Caco-2 (cell line): Measurements from ENCODE around the gene DZIP1. TPM values are rescaled to one million over a fixed set of nuclear protein-coding genes. Genes with fewer than 3 reads are reported as not detected.

ENCODE experiments used
- BruUV-seq: library from RNA; stranded (reverse); fragments of 400-500 nt; replicated peaks from 2 replicates; lab custom pipeline; 2021; lab: Mats Ljungman, UMichigan
- CTCF ChIA-PET: fragments of 300-600 bp; sonication (Branson Sonifier 250); formaldehyde crosslinking; loops from one replicate; lab custom pipeline; 2022; ENCODE audit warnings: antibody characterized with exemption; lab: Charles Lee
- POLR2A ChIA-PET: fragments of 300-600 bp; sonication (Branson Sonifier 250); formaldehyde crosslinking; loops from one replicate; lab custom pipeline; 2022; ENCODE audit warnings: antibody characterized with exemption; lab: Charles Lee
- DNase-seq, 2 experiments: peaks; one replicate each; pipeline versions ENCODE4 v3.0.0 to v3.0.0-alpha.2; 2020 to 2022
- H3K27me3 ChIP-seq: replicated peaks from 2 replicates; pipeline ENCODE4 v1.6.0; 2011; ENCODE audit warnings: low read length; ENCODE audit not compliant: control insufficient read depth, insufficient read depth
- H3K36me3 ChIP-seq: 2 replicates; pipeline ENCODE4 v1.5.1; 2011; ENCODE audit warnings: low read length; ENCODE audit not compliant: control insufficient read depth, insufficient read depth
- H3K4me1 ChIP-seq: fragments of 250-450 bp; sonication (Bioruptor Pico); 2 replicates; pipeline ENCODE4 v1.5.1; 2020; ENCODE audit warnings: mild to moderate bottlenecking
- H3K4me3 ChIP-seq: 2 replicates; pipeline ENCODE4 v1.5.1; 2011; ENCODE audit warnings: low read depth, mild to moderate bottlenecking, control low read depth, low read length
- H3K9me3 ChIP-seq: fragments of 250-450 bp; sonication (Bioruptor Pico); 2 replicates; pipeline ENCODE4 v1.5.1; 2020; ENCODE audit warnings: mild to moderate bottlenecking, moderate library complexity
- H3K27ac Mint-ChIP-seq: one replicate; pipeline ENCODE4 v1.8.0; 2022; ENCODE audit warnings: mixed read lengths; ENCODE audit not compliant: unreplicated experiment
- H3K27me3 Mint-ChIP-seq: one replicate; pipeline ENCODE4 v1.8.0; 2022; ENCODE audit warnings: mixed read lengths; ENCODE audit not compliant: insufficient read depth, unreplicated experiment
- H3K36me3 Mint-ChIP-seq: one replicate; pipeline ENCODE4 v1.8.0; 2022; ENCODE audit warnings: mild to moderate bottlenecking, mixed read lengths; ENCODE audit not compliant: insufficient read depth, unreplicated experiment
- H3K4me1 Mint-ChIP-seq: one replicate; pipeline ENCODE4 v1.8.0; 2022; ENCODE audit warnings: low read depth, mixed read lengths; ENCODE audit not compliant: unreplicated experiment
- H3K4me3 Mint-ChIP-seq: one replicate; pipeline ENCODE4 v1.8.0; 2022; ENCODE audit warnings: mild to moderate bottlenecking, moderate library complexity, mixed read lengths; ENCODE audit not compliant: unreplicated experiment
- H3K9me3 Mint-ChIP-seq: one replicate; pipeline ENCODE4 v1.8.0; 2022; ENCODE audit warnings: mixed read lengths; ENCODE audit not compliant: unreplicated experiment
- intact Hi-C: fragments of 100-400 bp; cut with micrococcal nuclease; formaldehyde crosslinking; loops from one replicate; pipeline ENCODE4 v1.10.0; 2022; ENCODE audit not compliant: unreplicated experiment
- total RNA-seq: library from RNA; stranded (reverse); gene quantifications from 2 replicates; pipeline ENCODE4 v1.2.3, GENCODE V29; 2022
- TF ChIP-seq, protein P1 (sequence below), 2 experiments: fragments of 200-600 bp in 1 of 2; IDR thresholded peaks; 1 replicate in 1 of 2; 2 replicates in 1 of 2; pipeline versions ENCODE4 v1.5.1 to v1.8.0; 2011 to 2022; ENCODE audit warnings: antibody characterized with exemption in 1 of 2, control low read depth in 1 of 2, inconsistent platforms in 1 of 2, low read depth in 1 of 2, low read length in 1 of 2, mild to moderate bottlenecking in 1 of 2, moderate library complexity in 1 of 2; ENCODE audit not compliant: insufficient read depth in 1 of 2, severe bottlenecking in 1 of 2, unreplicated experiment in 1 of 2

The DZIP1 gene
- total RNA-seq, 1 experiment from 2014 or later, result 6.5 TPM

DNA sequence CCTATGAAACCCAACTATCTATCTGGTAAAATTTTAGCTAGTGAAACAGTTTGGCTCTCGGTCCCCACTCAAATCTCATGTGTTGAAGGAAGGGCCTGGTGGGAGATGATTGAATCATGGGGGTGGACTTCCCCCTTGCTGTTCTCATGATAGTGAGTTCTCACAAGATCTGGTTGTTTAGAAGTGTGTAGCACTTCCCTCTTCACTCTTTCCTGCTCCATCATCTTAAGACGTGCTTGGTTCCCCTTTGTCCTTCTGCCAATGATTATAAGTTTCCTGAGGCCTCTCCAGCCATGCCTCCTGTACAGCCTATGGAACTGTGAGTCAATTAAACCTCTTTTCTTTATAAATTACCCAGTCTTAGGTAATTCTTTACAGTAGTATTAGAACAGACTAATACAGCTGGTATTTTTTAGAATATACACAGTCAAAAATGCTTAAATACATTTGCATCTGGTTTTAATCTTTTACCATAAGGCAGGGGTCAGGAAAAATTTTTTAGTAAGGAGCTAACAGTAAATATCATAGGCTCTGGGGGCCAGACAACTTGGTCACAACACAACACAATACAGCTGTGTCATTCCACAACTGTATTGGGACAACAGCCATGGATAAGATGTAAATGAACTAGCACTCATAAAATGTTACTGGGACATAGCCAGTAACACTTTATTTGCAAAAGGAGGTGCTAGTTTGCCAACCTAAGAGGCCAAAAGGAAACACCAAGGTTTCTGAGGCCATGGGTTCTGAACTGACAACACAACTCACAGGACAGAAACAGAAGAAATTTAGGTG, 24.3 kb downstream of the DZIP1 start:
- intact Hi-C loops, result no loop called here
- Mint-ChIP-seq H3K36me3 (peaks cover 6% of the 10 kb centered on the region), H3K27me3 (no peaks in the 10 kb centered on the region), H3K4me1 (no peaks in the 10 kb centered on the region), H3K27ac (no peak overlapping the region), H3K4me3 (no peak overlapping the region), H3K9me3 (no peaks in the 10 kb centered on the region)
- H3K9me3 ChIP-seq, result no peaks in the 10 kb centered on the region
- no peak overlapping the region for H3K4me3 ChIP-seq
- ChIA-PET POLR2A (no interaction called here), CTCF (interaction anchor here (0.6 kb wide), 1 partner anchor 46 kb away, joined by 3 read pairs; no protein-coding TSS in a partner anchor)
- no TSS peak for BruUV-seq
- no peaks in the 10 kb centered on the region for H3K4me1 ChIP-seq
- H3K36me3 ChIP-seq, result no peaks in the 10 kb centered on the region
- TF ChIP-seq, protein P1, sequence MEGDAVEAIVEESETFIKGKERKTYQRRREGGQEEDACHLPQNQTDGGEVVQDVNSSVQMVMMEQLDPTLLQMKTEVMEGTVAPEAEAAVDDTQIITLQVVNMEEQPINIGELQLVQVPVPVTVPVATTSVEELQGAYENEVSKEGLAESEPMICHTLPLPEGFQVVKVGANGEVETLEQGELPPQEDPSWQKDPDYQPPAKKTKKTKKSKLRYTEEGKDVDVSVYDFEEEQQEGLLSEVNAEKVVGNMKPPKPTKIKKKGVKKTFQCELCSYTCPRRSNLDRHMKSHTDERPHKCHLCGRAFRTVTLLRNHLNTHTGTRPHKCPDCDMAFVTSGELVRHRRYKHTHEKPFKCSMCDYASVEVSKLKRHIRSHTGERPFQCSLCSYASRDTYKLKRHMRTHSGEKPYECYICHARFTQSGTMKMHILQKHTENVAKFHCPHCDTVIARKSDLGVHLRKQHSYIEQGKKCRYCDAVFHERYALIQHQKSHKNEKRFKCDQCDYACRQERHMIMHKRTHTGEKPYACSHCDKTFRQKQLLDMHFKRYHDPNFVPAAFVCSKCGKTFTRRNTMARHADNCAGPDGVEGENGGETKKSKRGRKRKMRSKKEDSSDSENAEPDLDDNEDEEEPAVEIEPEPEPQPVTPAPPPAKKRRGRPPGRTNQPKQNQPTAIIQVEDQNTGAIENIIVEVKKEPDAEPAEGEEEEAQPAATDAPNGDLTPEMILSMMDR (IDR thresholded peaks at IDR 0.05; ENCODE audit: insufficient read depth in 1 of 2, low read depth in 1 of 2, low read length in 1 of 2, severe bottlenecking in 1 of 2, unreplicated experiment in 1 of 2), result no peak
- no peak for DNase-seq
- no peaks in the 10 kb centered on the region for H3K27me3 ChIP-seq

DNA sequence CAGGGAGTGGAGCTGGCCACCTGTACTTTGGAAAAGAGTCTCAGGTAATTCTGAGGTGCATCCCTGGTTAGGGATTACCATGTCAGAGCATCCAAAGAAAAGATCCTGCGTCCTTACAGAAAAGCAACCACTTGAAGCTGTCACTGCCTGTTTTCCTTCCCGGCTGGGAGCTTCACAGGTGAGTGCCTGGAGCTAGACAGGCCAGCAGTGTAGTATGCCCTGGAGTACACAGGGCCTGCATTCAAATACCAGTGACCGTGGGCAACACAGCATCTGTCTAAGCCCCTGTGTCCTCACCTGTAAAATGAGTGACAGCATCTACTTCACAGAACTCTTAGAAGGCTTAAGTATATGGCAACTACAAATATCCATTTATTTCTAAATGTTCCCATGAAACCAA, 29.0 kb downstream of the DZIP1 start:
- no peaks in the 10 kb centered on the region for H3K27me3 ChIP-seq
- no peak overlapping the region for H3K4me3 ChIP-seq
- Mint-ChIP-seq H3K36me3 (no peaks in the 10 kb centered on the region), H3K4me3 (no peak overlapping the region), H3K9me3 (no peaks in the 10 kb centered on the region), H3K27me3 (no peaks in the 10 kb centered on the region), H3K4me1 (no peaks in the 10 kb centered on the region), H3K27ac (no peak overlapping the region)
- H3K36me3 ChIP-seq, result no peaks in the 10 kb centered on the region
- TF ChIP-seq, protein P1 (IDR thresholded peaks at IDR 0.05; ENCODE audit: insufficient read depth in 1 of 2, low read depth in 1 of 2, low read length in 1 of 2, severe bottlenecking in 1 of 2, unreplicated experiment in 1 of 2), result no peak
- no peaks in the 10 kb centered on the region for H3K4me1 ChIP-seq
- H3K9me3 ChIP-seq, result no peaks in the 10 kb centered on the region
- DNase-seq, result no peak
- ChIA-PET POLR2A (interaction anchor here (0.6 kb wide), 1 partner anchor 94 kb away, joined by 3 read pairs; no protein-coding TSS in a partner anchor), CTCF (interaction anchor here (1.7 kb wide), 1 partner anchor 79 kb away, joined by 6 read pairs; no protein-coding TSS in a partner anchor)
- intact Hi-C loops, result no loop called here
- no TSS peak for BruUV-seq

DNA sequence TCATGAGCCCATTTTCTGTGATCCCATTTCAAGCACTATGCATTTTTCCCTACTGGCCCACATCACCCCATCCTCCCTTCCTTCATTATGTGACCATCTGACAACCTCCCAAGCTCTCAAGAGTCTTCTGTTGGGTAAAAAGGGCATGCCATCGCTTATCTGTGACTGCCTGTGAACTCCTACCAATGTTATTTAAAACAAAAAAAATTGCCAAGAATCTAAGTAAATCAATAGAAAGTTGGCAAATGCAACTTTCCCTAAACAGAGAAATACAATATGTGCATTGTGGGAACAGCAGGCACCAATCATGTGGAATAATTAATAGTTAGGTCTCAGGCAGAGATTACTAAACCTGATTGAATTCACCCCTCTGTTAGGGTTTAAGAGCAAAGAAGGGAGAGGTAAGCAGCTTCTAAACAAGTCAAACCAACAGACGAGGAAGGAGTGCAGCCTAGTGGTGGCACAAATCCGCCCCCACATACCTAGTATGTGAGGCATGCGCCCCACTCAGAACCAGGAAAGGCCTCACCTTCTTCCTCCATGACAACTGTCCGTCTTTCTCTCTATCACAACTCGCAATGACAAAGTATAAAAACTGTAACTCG, 29.8 kb downstream of the DZIP1 start:
- DNase-seq, result no peak
- no peaks in the 10 kb centered on the region for H3K36me3 Mint-ChIP-seq
- intact Hi-C loops, result no loop called here

More for the DNA sequence above, 29.8 kb downstream of the DZIP1 start:
- Histone ChIP-seq H3K27me3 (no peaks in the 10 kb centered on the region), H3K36me3 (no peaks in the 10 kb centered on the region), H3K4me1 (no peaks in the 10 kb centered on the region), H3K9me3 (no peaks in the 10 kb centered on the region), H3K4me3 (no peak overlapping the region)
- ChIA-PET POLR2A (no interaction called here), CTCF (interaction anchor here (0.5 to 1.7 kb wide), 2 partner anchors 78 kb away, joined by 3 to 6 read pairs; no protein-coding TSS in a partner anchor)
- Mint-ChIP-seq H3K4me3 (no peak overlapping the region), H3K9me3 (no peaks in the 10 kb centered on the region), H3K4me1 (no peaks in the 10 kb centered on the region), H3K27ac (no peak overlapping the region), H3K27me3 (no peaks in the 10 kb centered on the region)
- TF ChIP-seq, protein P1 (IDR thresholded peaks at IDR 0.05; ENCODE audit: insufficient read depth in 1 of 2, low read depth in 1 of 2, low read length in 1 of 2, severe bottlenecking in 1 of 2, unreplicated experiment in 1 of 2), result no peak
- BruUV-seq, result no TSS peak
